ENCODE measurements around the gene MAP2K4. TPM values are rescaled to one million over a fixed set of nuclear protein-coding genes. Genes with fewer than 3 reads are reported as not detected.
A peak's percentile ranks its signal among the peaks of the same experiment; 100 is the strongest.

Gene MAP2K4
- total and polyA plus RNA-seq, 2 of the 4 experiments (the other 2 are of a cell fraction) = 14.5 to 32.6 TPM

GRCh38 chr17:12053552-12053951, 32.9 kb downstream of the MAP2K4 start:
- H3K79me1 ChIP-seq (ENCODE audit: low read depth in 1 of 2, low read length in 2 of 2) = peaks cover 16 to 48% of the 10 kb centered on the region in 2 experiments
- no peaks in the 10 kb centered on the region for H3K27me3 ChIP-seq (ENCODE audit: control insufficient read depth, insufficient read depth, low read length)
- peak overlapping the region; percentile 37; the same call in 1 of the 2 replicates for H3K14ac ChIP-seq (replicated peaks; ENCODE audit: low read depth, low read length)
- H3K4me2 ChIP-seq (ENCODE audit: low read depth, low read length) = peak overlapping the region; percentile 69
- peaks cover 3% of the 10 kb centered on the region; the same call in 1 of the 2 replicates for H3K4me1 ChIP-seq (ENCODE audit: control insufficient read depth, insufficient read depth, low read length)
- BruUV-seq (replicated peaks) = no TSS peak
- 0 out of 2 replicates have a peak, but pooled peaks have one; percentile 14 for ATAC-seq (ENCODE audit: low read depth)
- peaks cover 3% of the 10 kb centered on the region; the same call in 1 of the 2 replicates for H3K9me1 ChIP-seq (ENCODE audit: insufficient read depth, low read length)
- no peak overlapping the region for H2AK5ac ChIP-seq (ENCODE audit: low read depth, low read length)
- H4K20me1 ChIP-seq (ENCODE audit: insufficient read depth, low read length) = peaks cover 31% of the 10 kb centered on the region
- H2BK120ac ChIP-seq (ENCODE audit: low read depth, low read length) = no peak overlapping the region
- 0 out of 2 replicates have a peak overlapping the region, but pooled peaks have one; percentile 82 for H3K23ac ChIP-seq (ENCODE audit: low read depth, low read length)
- in situ Hi-C loops (cut with MboI; ENCODE audit: low sequenced_read_pairs) = no loop called here
- intact Hi-C loops (cut with micrococcal nuclease) = no loop called here
- H4K8ac ChIP-seq (ENCODE audit: low read depth in 2 of 2, low read length in 2 of 2) = peak overlapping the region in 1 of 2 experiments; percentile 2; a peak in 2 of 4 replicates
- H2BK15ac ChIP-seq (ENCODE audit: low read depth, low read length) = no peak overlapping the region
- H3K36me3 ChIP-seq (ENCODE audit: control insufficient read depth, insufficient read depth, low read length) = no peaks in the 10 kb centered on the region
- no CpG with 5 or more reads among the region's 3 CpGs for WGBS, 2 experiments (ENCODE audit: extremely low coverage in 2 of 2, insufficient read length in 1 of 2)
- no peak overlapping the region for H3K18ac ChIP-seq (ENCODE audit: low read depth, low read length)
- peak overlapping the region; percentile 55; the same call in 1 of the 2 replicates for H2BK20ac ChIP-seq (ENCODE audit: low read depth, low read length)
- no peak overlapping the region for H2AFZ ChIP-seq (replicated peaks; ENCODE audit: low read length, poor library complexity)
- H4K5ac ChIP-seq (ENCODE audit: low read depth, low read length) = no peak overlapping the region
- peak overlapping the region; percentile 5 for H2BK5ac ChIP-seq (ENCODE audit: low read depth, low read length, poor library complexity, severe bottlenecking)
- no peak overlapping the region for H3K4me3 ChIP-seq (ENCODE audit: insufficient read depth, low read depth, low read length)
- no peak overlapping the region; the same call in 1 of the 2 replicates for H4K91ac ChIP-seq (ENCODE audit: insufficient read depth, low read depth, low read length)
- no peak for TF ChIP-seq RFX5 (IDR thresholded peaks at IDR 0.05; ENCODE audit: low read depth, low read length)
- no peak for TF ChIP-seq ELK1 (IDR thresholded peaks at IDR 0.05; ENCODE audit: borderline replicate concordance, low read depth, low read length)
- no peak for TF ChIP-seq POLR2A (IDR thresholded peaks at IDR 0.05; ENCODE audit: low read depth, low read length)
- TF ChIP-seq FOS (IDR thresholded peaks at IDR 0.05; ENCODE audit: low read depth, low read length) = no peak
- TF ChIP-seq CTCF (conservative IDR thresholded peaks at IDR 0.05; ENCODE audit: low read depth, low read length) = no peak
- TF ChIP-seq MAFK (IDR thresholded peaks at IDR 0.05; ENCODE audit: low read depth, low read length) = no peak
- no peak overlapping the region for H3K56ac ChIP-seq (ENCODE audit: extremely low read depth, insufficient read depth, low read length)
- POLR2A ChIA-PET (ENCODE audit: unreplicated experiment) = no interaction called here
- no peak overlapping the region for H3K4ac ChIP-seq (ENCODE audit: low read depth, low read length)
- CTCF ChIA-PET = interaction anchor here (0.8 kb wide), 1 partner anchor 33 kb away, joined by 3 read pairs; the partner anchor contains the start of gene MAP2K4
- no peak for DNase-seq
- H3K27ac ChIP-seq (ENCODE audit: insufficient read depth, low read length) = peak overlapping the region; percentile 62; the same call in 1 of the 2 replicates
- 0 out of 2 replicates have a peak overlapping the region, but pooled peaks have one; percentile 36 for H3K9ac ChIP-seq (ENCODE audit: low read depth, low read length)
- H2AK9ac ChIP-seq (replicated peaks; ENCODE audit: low read depth, low read length, poor library complexity) = no peak overlapping the region
- dilution Hi-C loops (cut with HindIII; ENCODE audit: low sequenced_read_pairs, unreplicated experiment) = no loop called here
- no peaks in the 10 kb centered on the region for H3K9me3 ChIP-seq (ENCODE audit: control insufficient read depth, insufficient read depth, low read length)

Data from IMR-90 (cell line).